T-helper 1 cell treated with Interleukin-12 subunit alpha and Interleukin-12 subunit beta and Interleukin-4 antibody, amounts not matched to agents 30 μg/mL and 1 μg/mL, for 36 hours (primary cell): Measurements from ENCODE around the gene NUP98.

Experiments used
- H3K27ac Mint-ChIP-seq: one replicate; pipeline ENCODE4 v1.8.0; 2021; ENCODE audit warnings: mild to moderate bottlenecking, mixed read lengths
- H3K27me3 Mint-ChIP-seq: one replicate; pipeline ENCODE4 v1.8.0; 2021; ENCODE audit warnings: low read depth, mixed read lengths
- H3K36me3 Mint-ChIP-seq: one replicate; pipeline ENCODE4 v1.8.0; 2021; ENCODE audit warnings: low read depth, mixed read lengths
- H3K4me1 Mint-ChIP-seq: one replicate; pipeline ENCODE4 v1.8.0; 2021; ENCODE audit warnings: low read depth, mixed read lengths
- H3K4me3 Mint-ChIP-seq: one replicate; pipeline ENCODE4 v1.8.0; 2021; ENCODE audit warnings: mild to moderate bottlenecking, moderate library complexity, mixed read lengths
- H3K9me3 Mint-ChIP-seq: one replicate; pipeline ENCODE4 v1.8.0; 2021; ENCODE audit warnings: mixed read lengths

Gene NUP98

DNA sequence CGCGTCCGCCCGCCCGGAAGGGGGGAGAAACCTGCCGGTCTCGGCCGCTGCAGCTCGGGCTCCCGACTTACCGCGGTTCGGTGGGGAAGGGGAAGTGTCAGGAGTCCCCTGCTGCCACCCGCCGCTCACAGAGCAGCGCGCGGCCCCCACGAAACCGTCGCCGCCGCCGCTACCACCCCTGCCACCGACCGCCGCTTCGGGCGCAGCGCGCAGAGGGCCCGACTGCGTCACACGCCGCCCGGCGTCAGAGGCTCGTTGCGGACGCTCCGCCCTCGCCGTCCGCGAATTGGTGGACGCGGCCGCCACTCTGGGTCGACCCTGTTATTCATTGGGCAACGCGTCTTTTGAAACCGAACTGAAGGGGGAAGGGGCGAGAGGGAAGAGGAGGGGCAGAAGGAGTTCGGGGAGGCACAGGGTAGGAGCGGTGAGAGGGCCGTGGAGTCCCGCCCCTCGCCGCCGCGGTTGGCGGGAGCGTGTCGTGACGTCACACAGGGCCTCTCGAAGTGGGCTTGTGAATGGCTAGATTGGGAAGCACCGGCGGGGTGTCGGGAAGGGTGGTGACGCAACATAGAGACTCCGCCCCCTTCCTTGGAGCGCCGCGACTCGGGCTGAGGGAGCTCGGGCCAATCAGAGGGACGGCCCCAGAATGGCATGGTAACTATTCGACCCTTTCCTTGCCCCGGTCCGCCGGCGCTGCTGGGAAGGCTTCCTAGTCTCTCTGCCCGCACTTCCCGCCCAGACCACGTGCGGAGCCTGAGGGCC is at the start of gene NUP98:
TSS of gene NUP98 (minus strand) at position 226 of the 762 bp plus-strand sequence. CDS start 15,437 bp downstream, outside the sequence.
- H3K36me3 Mint-ChIP-seq: peaks cover 12% of the 10 kb centered on the region
- no peaks in the 10 kb centered on the region for H3K27me3 Mint-ChIP-seq
- H3K4me3 Mint-ChIP-seq: peak within 1 kb of the TSS; percentile 97
- peaks cover 32% of the 10 kb centered on the region for H3K4me1 Mint-ChIP-seq
- H3K9me3 Mint-ChIP-seq: no peaks in the 10 kb centered on the region
- H3K27ac Mint-ChIP-seq: peak within 1 kb of the TSS; percentile 98

DNA sequence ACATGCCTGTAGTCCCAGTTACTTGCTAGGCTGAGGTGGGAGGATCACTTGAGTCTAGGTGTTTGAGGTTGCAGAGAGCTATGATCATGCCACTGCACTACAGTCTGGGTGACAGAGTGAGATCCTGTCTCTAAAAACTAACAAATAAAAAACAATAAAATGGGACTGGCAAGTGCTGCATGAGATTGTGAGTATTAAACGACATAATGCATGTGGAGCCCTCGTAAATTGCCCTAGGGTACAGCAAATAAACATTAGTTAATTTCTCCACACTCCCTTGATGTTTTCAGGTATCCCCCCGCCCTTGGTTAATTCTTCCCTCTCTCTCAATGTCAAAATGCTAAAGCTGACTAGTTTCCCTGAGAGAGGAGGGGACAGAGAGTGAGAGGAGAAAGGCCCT is 48.3 kb upstream of the NUP98 start:
- Mint-ChIP-seq H3K9me3 (no peaks in the 10 kb centered on the region), H3K27me3 (peaks cover 3% of the 10 kb centered on the region), H3K4me1 (peaks cover 31% of the 10 kb centered on the region), H3K36me3 (no peaks in the 10 kb centered on the region), H3K4me3 (no peak overlapping the region), H3K27ac (no peak overlapping the region)

DNA sequence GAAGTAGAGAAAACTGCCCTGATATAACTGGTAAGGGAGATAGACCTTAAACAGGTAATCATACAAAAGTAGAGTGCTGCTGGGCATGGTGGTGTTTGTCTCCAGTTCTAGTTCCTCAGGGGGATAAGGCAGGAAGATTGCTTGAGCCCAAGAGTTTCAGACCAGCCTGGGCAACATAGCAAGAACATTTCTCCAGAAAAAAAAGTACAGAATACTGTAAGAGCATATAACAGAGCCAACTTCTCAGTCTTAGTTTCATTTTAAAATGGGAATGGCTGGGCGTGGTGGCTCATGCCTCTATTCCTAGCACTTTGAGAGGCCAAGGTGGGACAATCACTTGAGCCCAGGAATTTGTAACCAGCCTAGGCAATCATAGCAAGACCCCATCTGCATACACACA is 47.9 kb upstream of the NUP98 start:
- Mint-ChIP-seq H3K27me3 (peaks cover 3% of the 10 kb centered on the region), H3K27ac (no peak overlapping the region), H3K36me3 (no peaks in the 10 kb centered on the region), H3K4me3 (no peak overlapping the region), H3K4me1 (peaks cover 31% of the 10 kb centered on the region), H3K9me3 (no peaks in the 10 kb centered on the region)

DNA sequence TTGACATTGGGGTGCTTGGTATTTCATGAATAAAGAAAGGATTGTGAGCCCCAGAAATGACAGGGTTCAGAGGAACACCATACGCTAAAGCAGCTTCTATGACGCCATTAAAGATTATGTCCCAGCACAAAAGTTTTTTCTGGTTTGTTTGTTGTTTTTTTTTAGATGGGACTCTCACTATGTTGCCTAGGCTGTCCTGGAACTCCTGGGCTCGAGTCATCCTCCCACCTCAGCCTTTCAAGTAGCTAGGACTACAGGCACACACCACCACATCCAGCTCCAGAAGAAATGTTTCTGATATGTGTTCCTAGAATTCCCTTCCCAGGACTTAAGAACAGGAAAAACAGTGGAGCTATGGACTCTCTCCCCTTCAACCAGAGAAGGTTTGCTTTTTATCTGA is 46.0 kb upstream of the NUP98 start:
- H3K36me3 Mint-ChIP-seq: peaks cover 15% of the 10 kb centered on the region
- H3K4me3 Mint-ChIP-seq: no peak overlapping the region
- peak overlapping the region; percentile 49 for H3K27ac Mint-ChIP-seq
- H3K9me3 Mint-ChIP-seq: no peaks in the 10 kb centered on the region
- H3K4me1 Mint-ChIP-seq: peaks cover 37% of the 10 kb centered on the region
- H3K27me3 Mint-ChIP-seq: no peaks in the 10 kb centered on the region

DNA sequence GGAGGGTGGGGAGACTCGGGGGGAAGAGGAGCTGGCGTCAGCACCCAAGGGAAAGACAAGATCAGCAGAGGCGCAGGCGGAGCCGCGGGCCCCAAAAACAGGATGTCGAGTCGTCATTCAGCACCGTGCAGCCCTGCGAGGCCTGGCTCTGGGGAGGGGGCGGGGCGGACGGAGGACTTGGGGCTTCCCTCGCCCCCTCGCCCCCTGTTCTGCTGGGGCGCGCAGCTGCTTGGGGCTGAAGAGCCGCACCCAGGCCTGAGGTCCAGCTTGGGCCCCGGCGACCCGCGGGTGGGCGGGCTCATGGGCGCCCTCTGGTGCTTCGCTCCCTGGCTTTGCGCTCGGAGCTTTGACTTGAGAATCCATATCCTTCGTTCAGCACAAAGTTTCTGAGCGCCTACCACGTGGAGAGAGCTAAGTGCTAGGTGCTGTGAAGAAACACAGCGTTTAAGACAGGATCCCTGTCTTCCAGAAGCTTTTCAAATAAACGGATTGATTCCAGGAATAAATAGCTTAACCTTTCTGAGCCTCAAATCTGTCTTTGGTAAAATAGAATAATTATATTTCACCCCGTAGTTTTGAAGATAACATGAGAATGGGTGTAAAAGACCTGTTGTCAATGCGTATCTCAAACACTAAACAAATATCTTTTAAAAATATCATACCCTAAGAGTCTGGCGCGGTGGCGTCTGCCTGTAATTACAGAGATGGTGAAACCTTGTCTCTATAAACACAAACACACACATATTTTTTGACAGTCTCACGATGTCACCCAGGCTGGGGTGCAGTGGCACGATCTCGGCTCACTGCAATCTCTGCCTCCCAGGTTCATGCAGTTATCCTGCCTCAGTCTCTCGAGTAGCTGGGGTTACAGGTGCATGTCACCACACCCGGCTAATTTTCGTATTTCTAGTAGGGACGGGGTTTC is 44.3 kb upstream of the NUP98 start:
- Mint-ChIP-seq H3K27ac (peak overlapping the region; percentile 96), H3K36me3 (peaks cover 21% of the 10 kb centered on the region), H3K27me3 (no peaks in the 10 kb centered on the region), H3K4me3 (peak overlapping the region; percentile 81), H3K4me1 (peaks cover 51% of the 10 kb centered on the region), H3K9me3 (no peaks in the 10 kb centered on the region)

DNA sequence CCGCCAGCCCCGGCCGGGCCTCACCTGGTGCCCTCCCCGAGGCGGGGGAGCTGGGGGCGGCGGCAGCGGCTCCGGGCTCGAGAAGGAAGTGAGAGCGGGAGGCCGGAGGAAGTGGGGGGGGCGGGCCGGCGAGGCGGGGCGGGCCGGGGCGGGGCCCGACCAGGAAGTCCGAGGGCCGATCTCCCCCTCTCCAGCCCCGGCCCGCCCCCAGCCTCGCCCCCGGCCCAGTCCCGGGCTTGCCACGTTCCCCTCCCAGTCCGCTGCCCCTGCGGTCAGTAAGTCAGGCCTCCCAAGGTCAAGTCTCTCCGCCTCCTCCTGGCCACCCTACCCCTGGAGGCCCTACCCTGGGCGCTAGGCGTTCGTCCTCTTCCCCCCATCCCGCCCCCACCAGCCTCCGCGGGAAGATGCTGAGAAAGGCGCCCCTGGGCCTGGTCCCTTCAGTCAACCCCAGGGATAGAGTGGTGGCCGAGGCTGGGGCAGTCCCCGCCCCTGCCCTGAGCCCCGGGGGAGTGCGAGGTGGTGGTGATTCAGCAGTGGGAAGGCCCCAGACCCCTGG is 43.6 kb upstream of the NUP98 start, which contains the start of gene RHOG:
TSS of gene RHOG (minus strand) at position 90 of the 556 bp plus-strand sequence. CDS start 12,821 bp downstream, outside the sequence.
- Mint-ChIP-seq H3K36me3 (peaks cover 21% of the 10 kb centered on the region), H3K27ac (peak within 1 kb of the TSS; percentile 96), H3K4me3 (peak within 1 kb of the TSS; percentile 89), H3K27me3 (no peaks in the 10 kb centered on the region), H3K4me1 (peaks cover 51% of the 10 kb centered on the region), H3K9me3 (no peaks in the 10 kb centered on the region)

DNA sequence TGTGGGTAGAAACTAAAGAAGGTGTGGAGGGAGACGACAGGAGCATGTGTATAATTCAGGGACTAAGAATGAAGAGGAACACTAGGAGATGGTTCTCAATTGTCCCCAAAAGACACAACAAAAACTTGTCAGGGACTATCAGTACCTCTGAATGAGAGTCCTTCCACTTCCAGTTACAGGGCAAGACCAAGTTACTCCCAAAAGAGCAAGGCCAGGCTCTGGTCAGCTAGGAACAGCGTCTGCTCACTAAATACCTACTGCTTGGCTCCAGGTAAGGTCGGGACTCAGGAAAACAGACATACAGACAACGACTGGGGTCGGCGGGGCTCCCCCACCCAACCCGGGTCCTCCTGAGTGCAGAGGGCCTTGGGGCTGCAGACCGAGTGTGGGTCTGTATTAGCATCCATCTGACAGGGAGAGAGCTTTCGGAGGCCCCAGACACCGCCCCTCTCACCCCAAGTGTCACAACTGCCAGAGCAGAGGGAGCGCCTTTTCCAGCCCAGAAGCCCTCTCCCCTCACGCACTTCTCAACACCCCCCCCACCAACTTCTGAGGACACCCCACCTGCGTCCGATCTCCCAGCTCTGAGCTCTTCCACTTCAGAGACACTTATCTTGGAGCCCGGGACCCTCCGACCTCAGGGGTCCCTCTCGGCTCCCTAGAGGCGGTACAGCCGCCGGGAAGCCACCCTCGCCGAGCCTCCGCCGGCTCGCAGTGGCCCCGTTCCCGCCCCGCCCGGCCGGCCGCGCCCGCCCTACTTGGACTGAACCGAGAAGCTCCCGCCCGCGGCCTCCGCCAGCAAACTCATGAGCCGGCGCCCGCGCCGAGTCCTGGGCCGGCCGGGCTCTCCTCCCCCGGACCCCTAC is 42.9 kb upstream of the NUP98 start:
- Mint-ChIP-seq H3K9me3 (no peaks in the 10 kb centered on the region), H3K4me1 (peaks cover 52% of the 10 kb centered on the region), H3K36me3 (peaks cover 26% of the 10 kb centered on the region), H3K27ac (peak overlapping the region; percentile 89), H3K27me3 (no peaks in the 10 kb centered on the region), H3K4me3 (peak overlapping the region; percentile 89)

DNA sequence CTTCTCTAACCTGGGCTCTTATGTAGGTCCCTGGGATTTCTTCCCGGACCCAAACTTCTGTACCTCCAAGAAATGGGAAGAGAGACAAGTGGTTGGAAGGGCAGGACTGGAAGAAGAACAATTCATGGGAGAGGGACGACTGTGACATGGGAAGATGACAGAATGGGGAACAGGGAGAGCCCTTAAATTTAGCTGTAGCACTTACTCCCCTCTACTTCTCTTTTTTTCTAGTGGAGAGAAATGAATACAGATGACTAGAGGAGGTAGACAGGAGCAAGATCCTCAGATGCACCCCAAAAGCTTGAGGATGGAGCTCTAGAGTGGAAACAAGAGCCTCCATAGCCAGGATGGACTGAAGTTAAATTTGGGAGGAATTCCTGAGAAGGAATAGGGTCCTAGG is 41.1 kb upstream of the NUP98 start:
- no peaks in the 10 kb centered on the region for H3K27me3 Mint-ChIP-seq
- H3K27ac Mint-ChIP-seq: peak overlapping the region; percentile 89
- peak overlapping the region; percentile 89 for H3K4me3 Mint-ChIP-seq
- no peaks in the 10 kb centered on the region for H3K9me3 Mint-ChIP-seq
- H3K4me1 Mint-ChIP-seq: peaks cover 57% of the 10 kb centered on the region
- H3K36me3 Mint-ChIP-seq: peaks cover 38% of the 10 kb centered on the region

DNA sequence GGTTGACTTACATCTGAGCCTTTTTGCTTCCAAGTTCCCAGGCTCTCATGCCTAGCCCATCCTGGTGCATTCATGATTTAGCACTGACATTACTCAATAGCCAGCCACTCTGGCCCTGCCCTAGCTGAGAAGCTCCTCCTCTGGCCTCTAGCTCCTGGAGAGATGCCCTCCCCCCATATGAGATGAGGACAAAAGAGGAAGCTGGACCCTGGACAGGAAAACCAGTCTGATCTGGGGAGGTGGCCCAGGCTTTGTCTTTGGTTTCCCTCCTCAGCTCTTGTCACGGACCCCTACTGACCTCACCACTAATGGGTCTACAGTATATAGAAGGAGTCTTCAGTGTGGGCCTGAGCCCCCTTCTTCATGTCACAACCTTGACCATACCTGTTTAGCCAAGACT is 40.4 kb upstream of the NUP98 start:
- H3K27ac Mint-ChIP-seq: peak overlapping the region; percentile 89
- no peaks in the 10 kb centered on the region for H3K9me3 Mint-ChIP-seq
- H3K36me3 Mint-ChIP-seq: peaks cover 42% of the 10 kb centered on the region
- no peaks in the 10 kb centered on the region for H3K27me3 Mint-ChIP-seq
- peak overlapping the region; percentile 89 for H3K4me3 Mint-ChIP-seq
- peaks cover 64% of the 10 kb centered on the region for H3K4me1 Mint-ChIP-seq

DNA sequence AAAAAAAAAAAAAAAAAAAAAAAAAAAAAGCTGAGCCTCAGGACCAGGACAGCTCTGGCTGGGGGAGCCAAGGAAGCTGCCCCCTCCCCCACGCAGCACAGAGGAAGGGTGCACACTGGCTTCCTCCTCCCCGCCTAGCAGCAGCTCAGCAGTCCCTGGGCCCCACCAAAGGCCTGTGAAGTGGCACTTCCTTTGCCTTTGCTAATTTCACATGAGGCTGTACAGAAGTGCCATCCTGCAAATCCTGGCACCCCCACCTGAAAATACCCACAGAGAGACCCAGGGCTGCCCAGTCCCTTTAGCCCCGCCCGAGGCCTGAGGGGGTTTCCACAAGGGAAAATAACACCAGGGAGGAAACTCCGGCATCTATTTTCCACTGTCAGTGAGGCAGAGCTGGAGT is 39.5 kb upstream of the NUP98 start:
- Mint-ChIP-seq H3K4me1 (peaks cover 69% of the 10 kb centered on the region), H3K27ac (peak overlapping the region; percentile 80), H3K27me3 (no peaks in the 10 kb centered on the region), H3K36me3 (peaks cover 44% of the 10 kb centered on the region), H3K9me3 (no peaks in the 10 kb centered on the region), H3K4me3 (peak overlapping the region; percentile 89)

DNA sequence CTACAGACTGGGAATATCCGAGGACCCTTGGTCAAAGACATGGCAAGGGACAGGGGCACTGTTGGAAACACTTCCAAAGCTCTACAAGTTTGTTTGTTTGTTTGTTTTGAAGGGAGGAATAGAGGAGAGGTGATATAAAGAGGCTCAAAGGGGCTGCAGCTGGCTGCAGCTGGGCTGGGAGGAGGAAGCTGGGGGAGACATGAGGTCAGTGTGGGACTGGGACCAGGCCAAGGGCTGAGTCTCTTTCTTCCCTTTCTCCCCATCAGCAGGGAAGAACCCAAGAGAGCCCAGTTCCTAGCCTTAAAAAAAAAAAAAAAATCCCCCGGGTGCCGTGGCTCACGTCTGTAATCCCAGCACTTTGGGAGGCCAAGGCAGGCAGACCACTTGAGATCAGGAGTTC is 38.4 kb upstream of the NUP98 start:
- Mint-ChIP-seq H3K27me3 (no peaks in the 10 kb centered on the region), H3K36me3 (peaks cover 55% of the 10 kb centered on the region), H3K9me3 (no peaks in the 10 kb centered on the region), H3K27ac (peak overlapping the region; percentile 80), H3K4me1 (peaks cover 79% of the 10 kb centered on the region), H3K4me3 (peak overlapping the region; percentile 89)

DNA sequence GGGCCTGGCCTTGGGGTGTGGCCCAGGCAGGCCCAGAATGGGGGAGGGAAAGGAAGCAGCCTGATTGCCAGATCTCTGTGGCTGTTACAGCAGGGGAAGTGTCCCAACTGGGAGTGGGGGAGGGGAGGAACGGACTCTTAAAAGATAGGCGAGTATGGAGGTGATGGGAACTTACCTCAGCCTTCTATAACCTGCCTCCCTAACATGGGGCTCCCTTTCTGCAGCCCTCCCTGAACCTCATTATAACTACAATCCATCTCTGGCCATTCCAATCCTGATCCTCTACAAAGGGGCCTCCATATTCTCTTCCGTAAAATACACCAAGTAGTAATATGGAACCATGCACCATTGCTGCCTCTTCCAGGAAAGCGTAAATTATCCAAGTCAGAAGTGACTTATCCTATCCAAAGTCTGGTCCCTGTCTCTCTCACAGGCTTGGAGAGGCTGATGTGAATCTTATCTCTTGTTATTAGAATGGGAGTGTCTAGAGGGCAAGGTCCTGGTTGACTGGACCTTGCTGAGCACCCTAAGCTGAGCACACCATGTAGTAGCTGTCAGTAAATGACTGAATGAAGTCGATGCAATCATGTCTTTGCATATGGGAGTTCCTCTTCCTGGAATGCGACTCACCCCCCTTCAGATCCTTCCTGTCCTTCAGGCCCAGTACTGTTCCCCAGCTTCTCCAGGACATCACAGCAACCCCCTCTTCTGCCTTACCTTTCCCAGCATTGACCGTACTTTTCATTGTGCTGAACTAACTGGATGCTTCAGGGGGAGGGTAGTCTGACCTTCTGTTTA is 37.5 kb upstream of the NUP98 start:
- Mint-ChIP-seq H3K27me3 (no peaks in the 10 kb centered on the region), H3K9me3 (no peaks in the 10 kb centered on the region), H3K27ac (peak overlapping the region; percentile 80), H3K4me3 (peak overlapping the region; percentile 81), H3K4me1 (peaks cover 81% of the 10 kb centered on the region), H3K36me3 (peaks cover 59% of the 10 kb centered on the region)

DNA sequence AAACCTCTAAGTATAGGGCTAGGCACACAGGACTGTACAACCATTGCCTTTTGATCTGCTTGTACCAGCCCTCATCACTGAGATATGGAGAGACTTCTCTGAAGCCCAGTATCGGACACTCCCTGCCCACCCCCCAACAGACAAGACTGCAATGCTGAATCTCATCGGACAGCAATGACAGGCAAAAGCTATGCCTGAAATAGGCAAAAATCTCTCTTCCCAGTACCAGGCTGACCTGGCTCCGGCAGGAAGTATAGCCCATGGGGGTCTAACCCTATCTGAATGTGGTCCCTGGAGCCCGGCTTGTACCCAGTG is 37.0 kb upstream of the NUP98 start:
- H3K4me1 Mint-ChIP-seq: peaks cover 75% of the 10 kb centered on the region
- H3K36me3 Mint-ChIP-seq: peaks cover 54% of the 10 kb centered on the region
- H3K9me3 Mint-ChIP-seq: no peaks in the 10 kb centered on the region
- peak overlapping the region; percentile 81 for H3K4me3 Mint-ChIP-seq
- no peaks in the 10 kb centered on the region for H3K27me3 Mint-ChIP-seq
- H3K27ac Mint-ChIP-seq: peak overlapping the region; percentile 80
